ENCODE data around the gene RAB3B. TPM values are rescaled to one million over a fixed set of nuclear protein-coding genes. Genes with fewer than 3 reads are reported as not detected.

RAB3B gene
- total and polyA plus RNA-seq, 9 of the 15 experiments (the other 6 are each of a cell fraction or from before 2014, with no cell fraction given): 0.07 to 0.47 (median 0.27) TPM

- TF ChIP-seq ARID4B (CRISPR knock-in tag; IDR thresholded peaks at IDR 0.05) (no peak), CTCF (IDR thresholded peaks at IDR 0.05 in 2 of 3, conservative IDR thresholded peaks at IDR 0.05 in 1 of 3; ENCODE audit: insufficient read depth in 2 of 3, low read depth in 1 of 3, low read length in 3 of 3) (peak; percentile 40 to 43 (median 43)), HEY1 (CRISPR knock-in tag; IDR thresholded peaks at IDR 0.05; ENCODE audit: borderline replicate concordance) (no peak), CREM (IDR thresholded peaks at IDR 0.05; ENCODE audit: low read depth) (0 out of 2 replicates have a peak, but pooled peaks have one; percentile 33), NCOA6 (IDR thresholded peaks at IDR 0.05) (no peak), ZNF384 (IDR thresholded peaks at IDR 0.05; ENCODE audit: low read depth, low read length) (0 out of 2 replicates have a peak, but pooled peaks have one; percentile 21), RAD21 (CRISPR knock-in tag; conservative IDR thresholded peaks at IDR 0.05 in 1 of 2, IDR thresholded peaks at IDR 0.05 in 1 of 2) (peak in 1 of 2 experiments; percentile 41; a peak in 2 of 4 replicates)
Measured at GRCh38 chr1:51936531-51936930, 54.0 kb downstream of the RAB3B start (continued).
